C4-2B (cell line): ENCODE measurements around the gene RHOG.

Experiments
- ZFX ChIP-seq: fragments of 450-650 bp; IDR thresholded peaks from 2 replicates; pipeline ENCODE4 v1.6.1; 2017
- TF ChIP-seq, protein P1 (sequence below): fragments of 450-650 bp; conservative IDR thresholded peaks from 2 replicates; pipeline ENCODE4 v1.5.1; 2017; ENCODE audit warnings: mild to moderate bottlenecking

DNA sequence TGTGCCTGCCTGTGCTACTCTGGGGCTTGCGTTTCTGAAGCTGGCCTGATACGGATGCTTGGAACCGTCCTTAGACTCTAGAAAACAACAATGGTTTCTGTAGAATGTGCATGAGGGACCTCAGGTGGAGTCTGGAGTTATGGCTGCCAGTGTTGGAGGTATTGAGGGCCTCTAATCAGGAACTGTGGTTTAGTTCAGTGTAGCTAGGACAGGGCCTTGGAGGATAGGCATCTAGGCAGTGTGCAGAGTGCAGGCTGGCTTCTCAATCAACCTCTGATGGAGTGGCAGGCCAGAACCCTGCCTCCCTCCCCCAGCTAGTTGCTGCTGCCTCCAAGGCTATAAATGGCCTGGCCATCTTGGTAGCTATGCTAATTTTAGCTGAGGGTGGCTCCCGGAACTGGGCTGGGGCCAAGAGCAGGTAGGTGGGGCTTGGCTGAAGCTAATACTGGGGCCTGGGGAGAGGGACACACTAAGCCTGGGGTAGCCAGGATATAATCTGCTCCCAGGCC lies 18.7 kb upstream of the RHOG start:
- TF ChIP-seq, protein P1, sequence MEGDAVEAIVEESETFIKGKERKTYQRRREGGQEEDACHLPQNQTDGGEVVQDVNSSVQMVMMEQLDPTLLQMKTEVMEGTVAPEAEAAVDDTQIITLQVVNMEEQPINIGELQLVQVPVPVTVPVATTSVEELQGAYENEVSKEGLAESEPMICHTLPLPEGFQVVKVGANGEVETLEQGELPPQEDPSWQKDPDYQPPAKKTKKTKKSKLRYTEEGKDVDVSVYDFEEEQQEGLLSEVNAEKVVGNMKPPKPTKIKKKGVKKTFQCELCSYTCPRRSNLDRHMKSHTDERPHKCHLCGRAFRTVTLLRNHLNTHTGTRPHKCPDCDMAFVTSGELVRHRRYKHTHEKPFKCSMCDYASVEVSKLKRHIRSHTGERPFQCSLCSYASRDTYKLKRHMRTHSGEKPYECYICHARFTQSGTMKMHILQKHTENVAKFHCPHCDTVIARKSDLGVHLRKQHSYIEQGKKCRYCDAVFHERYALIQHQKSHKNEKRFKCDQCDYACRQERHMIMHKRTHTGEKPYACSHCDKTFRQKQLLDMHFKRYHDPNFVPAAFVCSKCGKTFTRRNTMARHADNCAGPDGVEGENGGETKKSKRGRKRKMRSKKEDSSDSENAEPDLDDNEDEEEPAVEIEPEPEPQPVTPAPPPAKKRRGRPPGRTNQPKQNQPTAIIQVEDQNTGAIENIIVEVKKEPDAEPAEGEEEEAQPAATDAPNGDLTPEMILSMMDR, result no peak
- no peak for TF ChIP-seq ZFX
